DMS 273 treated with DMSO at 0.1 percent for 48 hours (cell line): Measurements from ENCODE around the gene NDUFB7.
"Not testable (repeated sequence)": the region's sequence is repeated elsewhere in the genome, so short reads cannot be mapped to it uniquely, and the experiment has no call there.

Experiments
- DNase-seq: peaks from one replicate; lab custom pipeline; 2025; lab: John Stamatoyannopoulos, UW

NDUFB7 gene

GRCh38 chr19:14553042-14553938 is 18.6 kb downstream of the NDUFB7 start:
- DNase-seq = no peak

- DNase-seq = not testable (repeated sequence)
Measured at GRCh38 chr19:14552006-14552360, 19.9 kb downstream of the NDUFB7 start.

- DNase-seq = not testable (repeated sequence)
Measured at GRCh38 chr19:14551134-14552005, 20.5 kb downstream of the NDUFB7 start.

GRCh38 chr19:14550201-14550754 is 21.6 kb downstream of the NDUFB7 start:
- no peak for DNase-seq

- no peak for DNase-seq
Measured at GRCh38 chr19:14545716-14546082, 26.2 kb downstream of the NDUFB7 start.

GRCh38 chr19:14544977-14545715 is 26.7 kb downstream of the NDUFB7 start:
- DNase-seq = peak; percentile 45

- no peak for DNase-seq
Measured at GRCh38 chr19:14544047-14544446, 27.8 kb downstream of the NDUFB7 start.

GRCh38 chr19:14542711-14543328 is 29.0 kb downstream of the NDUFB7 start:
- no peak for DNase-seq

GRCh38 chr19:14541979-14542378 is 29.9 kb downstream of the NDUFB7 start:
- DNase-seq = not testable (repeated sequence)

GRCh38 chr19:14540741-14541525 is 30.9 kb downstream of the NDUFB7 start:
- no peak for DNase-seq

GRCh38 chr19:14536926-14537692 is 34.8 kb downstream of the NDUFB7 start:
- DNase-seq = no peak

GRCh38 chr19:14533450-14533849 is 38.4 kb downstream of the NDUFB7 start:
- DNase-seq = no peak

- no peak for DNase-seq
Measured at GRCh38 chr19:14530506-14530905, 41.4 kb downstream of the NDUFB7 start.

GRCh38 chr19:14530005-14530348 is 41.9 kb downstream of the NDUFB7 start:
- no peak for DNase-seq

GRCh38 chr19:14529254-14530004 is 42.4 kb downstream of the NDUFB7 start, which contains the start of gene TECR:
TSS of gene TECR (plus strand) at chr19:14529594. CDS start at chr19:14529697, 103 bp downstream.
- DNase-seq = peak; percentile 99

GRCh38 chr19:14528419-14529253 is 43.2 kb downstream of the NDUFB7 start:
- DNase-seq = no peak

- DNase-seq = no peak
Measured at GRCh38 chr19:14526423-14526822, 45.4 kb downstream of the NDUFB7 start.

GRCh38 chr19:14525729-14526128 is 46.1 kb downstream of the NDUFB7 start:
- DNase-seq = no peak
